Activated CD4-positive, CD25-positive, alpha-beta regulatory T cell treated with anti-CD3 and anti-CD28 coated beads, Interleukin-2, amount 50 U/mL, for 72 hours (primary cell): Measurements from ENCODE around the gene CNDP1.
"Not testable (repeated sequence)": the region's sequence is repeated elsewhere in the genome, so short reads cannot be mapped to it uniquely, and the experiment has no call there.

Experiments used
- DNase-seq: peaks from one replicate; pipeline ENCODE4 v3.0.0; 2021

Gene CNDP1

GRCh38 chr18:74522635-74523548, 11.4 kb upstream of the CNDP1 start:
- no peak for DNase-seq

DNA sequence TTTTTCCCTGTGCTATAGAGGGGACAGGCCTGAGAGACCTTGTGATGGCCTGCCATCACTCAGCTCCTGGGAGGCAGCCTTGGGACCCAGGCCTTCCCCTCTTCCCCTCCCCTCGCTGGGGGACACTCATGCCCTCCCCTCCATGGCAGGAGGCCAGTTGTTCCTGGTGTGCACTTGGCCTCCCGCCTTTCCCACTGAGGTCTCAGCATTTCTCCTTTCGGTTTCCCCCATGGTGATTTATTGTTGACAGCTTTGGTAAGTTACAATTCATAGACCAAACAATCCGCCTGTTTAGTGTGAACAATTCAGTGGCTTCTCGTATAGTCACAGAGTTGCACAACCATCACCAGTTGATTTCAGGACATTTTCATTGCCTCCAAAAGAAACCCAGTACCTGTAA, 10.2 kb upstream of the CNDP1 start:
- DNase-seq = no peak

DNA sequence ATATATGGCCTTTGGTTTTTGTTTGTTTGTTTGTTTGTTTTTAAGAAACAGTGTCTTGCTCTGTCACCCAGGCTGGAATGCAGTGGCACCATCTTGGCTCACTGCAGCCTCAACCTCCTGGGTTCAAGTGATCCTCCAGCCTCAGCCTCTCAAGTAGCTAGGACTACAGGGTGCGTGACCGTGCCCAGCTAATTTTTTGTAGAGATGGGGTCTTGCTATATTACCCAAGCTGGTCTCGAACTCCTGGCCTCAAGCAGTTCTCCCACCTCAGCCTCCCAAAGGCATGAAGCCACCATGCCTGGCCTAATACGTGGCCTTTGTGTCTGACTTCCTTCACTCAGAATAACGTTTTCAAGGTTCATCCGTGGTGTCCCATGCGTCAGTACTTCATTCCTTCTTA, 9.4 kb upstream of the CNDP1 start:
- not testable (repeated sequence) for DNase-seq

GRCh38 chr18:74525741-74526140, 8.6 kb upstream of the CNDP1 start:
- DNase-seq = no peak

- no peak for DNase-seq
These were observed 7.8 kb upstream of the CNDP1 start for GRCh38 chr18:74526488-74526887.

- no peak for DNase-seq
These were observed 5.8 kb upstream of the CNDP1 start for GRCh38 chr18:74528478-74528877.

DNA sequence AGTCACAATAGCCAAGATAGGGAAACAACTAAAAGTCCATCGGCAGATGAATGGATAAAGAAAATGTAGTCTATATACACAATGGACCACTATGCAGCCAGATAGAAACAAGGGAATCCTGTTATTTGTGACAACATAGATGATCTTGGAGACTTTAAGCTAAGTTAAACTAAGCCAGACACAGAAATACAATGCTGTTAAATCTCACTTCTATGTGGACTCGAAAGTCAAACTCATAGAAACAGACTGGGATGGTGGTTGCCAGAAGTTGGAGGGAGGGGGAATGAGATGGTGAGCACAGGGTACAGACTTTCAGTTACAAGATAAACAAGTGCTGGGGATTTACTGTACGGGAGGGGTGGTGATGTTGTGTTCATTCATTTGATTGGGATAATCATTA, 5.4 kb upstream of the CNDP1 start:
- no peak for DNase-seq

- DNase-seq = no peak
These were observed 4.9 kb upstream of the CNDP1 start for GRCh38 chr18:74529378-74529777.

DNA sequence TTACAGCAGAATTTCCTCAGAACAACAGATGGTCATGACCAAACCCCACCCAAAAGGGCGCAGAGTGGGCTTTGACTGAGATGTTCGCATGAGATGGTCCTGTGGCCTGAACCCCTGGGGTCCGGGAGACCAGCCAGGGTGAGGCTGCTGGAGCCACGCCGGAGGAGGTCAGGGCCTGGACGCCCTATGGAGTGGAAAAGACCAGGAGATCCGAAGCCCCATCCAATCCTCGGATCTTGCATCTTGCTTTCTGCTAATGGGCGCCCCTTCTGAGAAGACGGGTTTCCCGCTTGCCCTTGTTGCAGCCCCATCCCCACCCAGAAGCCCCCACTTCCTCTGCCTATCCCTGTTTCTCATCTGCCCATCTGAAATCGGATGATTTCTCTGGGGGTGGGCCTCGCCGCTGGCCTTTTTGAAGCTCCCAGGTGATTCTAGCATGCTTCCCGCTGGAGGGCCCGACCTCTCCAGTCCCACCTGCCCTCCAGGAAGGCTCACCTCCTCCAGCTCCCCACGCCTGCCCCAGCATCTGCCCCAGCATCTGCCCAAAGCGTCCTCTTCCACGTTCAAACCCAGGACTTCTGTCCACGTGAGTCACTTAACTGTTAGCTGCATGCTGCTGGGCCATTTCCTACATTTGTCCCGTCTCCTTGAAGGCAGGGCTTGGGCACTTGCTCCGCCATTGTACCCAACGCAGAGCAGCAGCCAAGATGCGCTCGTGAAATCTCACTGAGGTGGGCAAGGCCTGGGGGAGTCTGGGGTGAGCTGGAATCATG, 4.3 kb upstream of the CNDP1 start:
- no peak for DNase-seq

DNA sequence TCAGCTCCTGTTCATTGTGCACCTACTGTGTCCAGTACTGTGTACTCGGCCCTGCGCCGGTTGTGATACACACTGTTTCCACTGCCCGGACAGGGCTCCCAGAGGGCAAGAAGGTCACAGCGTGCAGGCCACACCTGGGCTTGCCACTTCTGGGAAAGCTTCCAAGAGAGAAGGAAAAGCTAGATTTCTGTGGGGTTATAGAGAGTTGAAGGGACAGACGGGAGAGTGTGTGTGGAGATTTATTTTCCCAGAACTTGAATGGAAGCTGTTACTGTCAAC, 3.8 kb upstream of the CNDP1 start:
- no peak for DNase-seq

GRCh38 chr18:74531043-74531442, 3.3 kb upstream of the CNDP1 start:
- no peak for DNase-seq

DNA sequence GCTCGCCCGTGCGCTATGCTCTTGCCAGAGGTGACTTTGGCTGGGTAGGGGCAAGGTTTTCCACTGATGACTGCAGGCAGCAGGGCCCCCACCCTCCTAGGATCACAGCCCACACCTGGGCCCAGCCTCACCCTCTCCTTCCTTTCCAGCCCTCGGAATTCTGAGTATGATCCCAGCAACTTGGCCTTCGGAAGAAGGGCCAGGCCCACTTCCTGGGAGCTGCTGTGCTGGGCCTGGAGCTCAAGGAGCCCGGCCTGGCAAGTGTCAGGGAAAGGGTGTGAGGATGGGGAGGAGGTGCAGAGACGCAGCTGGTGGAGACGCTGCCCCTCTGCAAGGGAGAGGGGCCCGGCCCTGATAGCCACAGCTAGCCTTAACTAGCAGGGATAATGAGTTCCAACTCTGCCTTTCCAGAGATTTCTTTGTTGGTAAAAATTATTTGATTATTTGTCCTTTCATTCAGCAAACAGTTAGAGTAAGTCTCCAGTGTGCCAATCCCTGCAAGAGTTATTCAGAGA, 1.7 kb upstream of the CNDP1 start:
- DNase-seq = no peak

- DNase-seq = no peak
These were observed 634 bp upstream of the CNDP1 start for GRCh38 chr18:74533666-74534065.

- DNase-seq = no peak
These were observed 815 bp downstream of the CNDP1 start for GRCh38 chr18:74534981-74535649.

- DNase-seq = no peak
These were observed 5.0 kb downstream of the CNDP1 start for GRCh38 chr18:74539289-74539688.

- no peak for DNase-seq
These were observed 6.5 kb downstream of the CNDP1 start for GRCh38 chr18:74540652-74541421.

- no peak for DNase-seq
These were observed 7.6 kb downstream of the CNDP1 start for GRCh38 chr18:74541703-74542555.

- DNase-seq = no peak
These were observed 10.6 kb downstream of the CNDP1 start for GRCh38 chr18:74544898-74545297.

DNA sequence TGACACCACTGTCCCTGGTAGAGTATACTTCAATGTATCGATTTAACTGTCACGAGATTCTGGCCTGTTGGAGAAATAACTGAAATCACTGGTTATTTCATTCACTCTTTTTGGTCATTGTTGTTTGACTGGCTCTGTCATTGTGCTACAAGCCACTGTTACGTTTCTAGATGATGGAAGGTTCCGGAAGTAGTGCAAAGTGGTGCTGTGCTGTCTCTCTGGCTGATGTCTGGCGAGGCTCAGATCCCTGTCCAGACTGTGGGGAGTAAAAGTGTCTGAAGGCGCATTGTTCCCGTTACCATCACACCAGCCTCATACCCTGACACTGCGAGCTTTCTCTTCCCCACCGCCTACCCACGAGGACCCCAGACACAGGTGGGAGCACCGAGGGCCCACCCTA, 11.7 kb downstream of the CNDP1 start:
- DNase-seq = no peak

DNA sequence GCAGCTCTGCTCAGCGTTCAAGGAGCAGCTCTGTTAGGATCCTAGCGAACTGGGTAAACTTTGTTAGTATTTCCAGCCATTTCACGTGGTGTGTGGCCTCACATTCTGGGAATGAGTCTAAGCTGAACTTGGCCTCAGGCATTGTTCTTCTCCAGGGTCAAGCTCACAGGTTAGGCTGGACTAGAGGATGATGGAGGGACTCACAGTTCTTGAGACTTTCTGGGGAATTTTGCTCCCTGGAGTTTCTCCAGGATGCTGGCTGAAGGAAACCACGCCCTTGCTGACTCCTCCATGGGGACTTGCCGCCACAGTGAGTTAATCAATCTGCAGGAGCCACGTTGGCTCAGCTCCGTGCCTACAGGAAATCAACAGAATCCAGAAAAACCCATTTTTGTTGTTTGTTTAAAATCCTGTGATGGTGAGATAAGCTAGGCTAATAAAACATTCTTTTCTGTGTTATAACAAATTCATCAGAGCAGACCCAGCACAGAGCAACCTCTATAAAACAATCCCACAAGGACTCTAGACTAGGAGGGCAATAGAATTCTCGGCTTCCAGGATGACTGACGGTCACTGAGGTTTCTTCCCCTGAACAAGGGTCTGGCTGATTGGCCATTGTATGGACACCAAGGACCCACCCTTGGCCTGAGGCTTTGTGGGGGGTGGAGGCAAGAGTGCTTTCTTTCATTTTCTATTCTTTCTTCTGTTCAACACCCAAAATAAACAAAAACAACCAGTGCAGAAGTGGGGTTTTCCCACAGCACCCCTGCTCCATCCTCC, 12.6 kb downstream of the CNDP1 start:
- no peak for DNase-seq

DNA sequence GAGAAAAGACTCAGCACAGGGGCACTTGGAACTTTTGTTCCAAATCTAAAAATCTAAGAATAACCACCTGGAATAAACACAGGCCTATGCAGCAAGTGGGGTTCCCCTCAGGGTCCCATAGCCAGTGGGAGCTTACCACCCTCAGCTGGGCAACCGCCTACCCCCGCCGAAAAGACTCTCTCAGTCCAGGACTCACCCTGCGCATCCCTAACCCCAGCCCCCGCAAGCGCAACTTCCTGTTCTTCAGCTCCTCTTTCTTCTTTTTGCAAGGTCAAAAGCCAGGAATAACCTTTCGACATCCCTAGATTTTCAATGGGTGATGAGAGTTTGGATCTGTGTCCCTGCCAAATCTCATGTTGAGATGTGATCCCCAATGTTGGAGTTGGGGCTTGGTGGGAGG, 13.6 kb downstream of the CNDP1 start:
- DNase-seq = no peak
